Aorta (tissue), 5 donors: ENCODE data around the gene RPS15A. TPM values are rescaled to one million over a fixed set of nuclear protein-coding genes. Genes with fewer than 3 reads are reported as not detected.

ENCODE experiments used
- ATAC-seq: fragments of 200-7000 bp; cut with Tn5 transposase; one replicate; pipeline ENCODE4 v1.9.1; 2022; ENCODE audit warnings: moderate library complexity; ENCODE audit not compliant: low FRiP score
- DNase-seq, 2 donors: peaks; one replicate each; pipeline ENCODE4 v3.0.0-alpha.2; 2020
- H3K27ac ChIP-seq, 2 donors: one replicate each; pipeline ENCODE4 v1.5.1; 2013; ENCODE audit warnings: low read length in 2 of 2, mild to moderate bottlenecking in 2 of 2, moderate library complexity in 2 of 2, control low read depth in 1 of 2, inconsistent platforms in 1 of 2, low read depth in 1 of 2
- H3K27me3 ChIP-seq, 2 donors: one replicate each; pipeline ENCODE4 v1.6.1; 2013; ENCODE audit warnings: control low read depth in 1 of 2, low read length in 1 of 2, mild to moderate bottlenecking in 1 of 2, moderate library complexity in 1 of 2; ENCODE audit not compliant: insufficient read depth in 2 of 2, control insufficient read depth in 1 of 2
- H3K36me3 ChIP-seq, 2 donors: one replicate each; pipeline ENCODE4 v1.6.1; 2013; ENCODE audit warnings: control low read depth in 1 of 2, low read length in 1 of 2, mild to moderate bottlenecking in 1 of 2; ENCODE audit not compliant: insufficient read depth in 2 of 2, control insufficient read depth in 1 of 2
- H3K4me1 ChIP-seq, 2 donors: one replicate each; pipeline ENCODE4 v1.6.1; 2013; ENCODE audit warnings: low read length in 2 of 2, control low read depth in 1 of 2, mild to moderate bottlenecking in 1 of 2, moderate library complexity in 1 of 2; ENCODE audit not compliant: insufficient read depth in 2 of 2, control insufficient read depth in 1 of 2
- H3K4me3 ChIP-seq, 2 donors: one replicate each; pipeline ENCODE4 v1.5.1; 2013; ENCODE audit warnings: low read length in 2 of 2, control low read depth in 1 of 2, mild to moderate bottlenecking in 1 of 2
- H3K9me3 ChIP-seq: one replicate; pipeline ENCODE4 v1.6.1; 2013; ENCODE audit warnings: mild to moderate bottlenecking, low read length; ENCODE audit not compliant: control insufficient read depth
- WGBS, 2 donors: extraction: QIAGEN DNeasy Blood & Tissue Kit; methylation state at CpG; one replicate each; pipeline ENCODE4 v1.1.7; 2013; 5-methylcytosine and 5-hydroxymethylcytosine counted together
- intact Hi-C, 2 donors: fragments of 100-400 bp; cut with DNase I; formaldehyde crosslinking; loops; one replicate each; pipeline versions ENCODE4 v1.14.2 to v1.15.0; 2022
- polyA plus RNA-seq, 2 donors: library from polyadenylated mRNA; stranded (reverse); fragments of 200-250 nt; gene quantifications; one replicate each; pipeline ENCODE4 v1.2.3, GENCODE V29; 2013
- total RNA-seq, 2 donors: library from RNA; stranded (reverse); fragmentation: NEBNext Ultra II Directional; extraction: Animal tissue kit (Norgen Biotek cat#: 25700); gene quantifications; one replicate each; pipeline ENCODE4 v1.2.1, GENCODE V29; 2021
- donor health status: healthy with polysubstance abuse.
- donor health status: Bipolar disorder and iron deficiency.
- donor health status: DM: no; HTN: no; CAD: no.
- donor health status: DM: no; HTN: no; CAD: no.
- donor health status: DM: yes; HTN: yes; CAD: no.

Gene RPS15A
- total and polyA plus RNA-seq, 4 donors = 879 to 8,103 (median 1,966) TPM

DNA sequence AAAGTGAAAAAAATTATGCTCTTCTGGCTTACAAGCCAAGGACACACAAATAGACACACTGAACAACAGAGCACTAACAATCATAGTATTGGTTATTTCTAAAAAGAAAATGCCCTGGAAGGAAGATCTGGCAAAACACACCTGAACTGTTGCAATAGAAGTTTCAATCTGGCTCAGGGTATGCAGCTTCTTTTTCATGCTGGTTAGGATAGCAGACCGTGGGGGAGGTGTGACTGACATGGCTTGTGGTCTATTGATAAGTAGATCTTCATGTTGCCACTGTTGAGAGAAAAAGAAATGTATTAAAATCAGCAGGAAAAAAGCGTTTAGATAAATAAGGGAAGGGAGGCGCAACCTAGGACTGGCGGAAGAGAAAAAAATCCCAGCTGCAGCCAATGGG, 37.8 kb upstream of the RPS15A start:
- 90 to 93% methylated on average over 4 of the region's 4 CpGs for WGBS, 2 donors
- Histone ChIP-seq H3K9me3 (no peaks in the 10 kb centered on the region), H3K4me3 (no peak overlapping the region), H3K4me1 (peaks cover 0 to 1% of the 10 kb centered on the region in 2 donors), H3K27ac (no peak overlapping the region), H3K27me3 (no peaks in the 10 kb centered on the region), H3K36me3 (peaks cover 2 to 7% of the 10 kb centered on the region in 2 donors)
- intact Hi-C loops = no loop called here
- DNase-seq (no peak), ATAC-seq (no peak)

DNA sequence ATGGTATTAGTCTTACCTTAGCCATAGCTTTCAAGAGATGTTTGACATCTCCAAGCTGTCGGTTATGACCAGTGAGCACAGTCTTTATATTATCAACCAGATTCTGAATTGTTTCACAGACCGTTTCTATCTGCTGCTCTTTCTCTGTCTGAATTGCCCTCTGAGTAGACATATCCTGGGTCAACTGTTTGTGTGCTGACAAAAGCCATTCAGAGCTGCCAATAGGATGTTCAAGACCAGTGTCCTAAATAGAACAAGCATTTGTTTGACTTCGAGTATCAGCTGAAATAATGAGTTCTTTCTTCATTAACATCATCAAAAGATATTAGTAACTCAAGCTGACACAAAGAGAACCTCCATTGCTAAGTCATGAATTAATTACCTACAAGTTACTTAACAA, 26.2 kb upstream of the RPS15A start:
- no peak for DNase-seq
- ATAC-seq = no peak
- Histone ChIP-seq H3K36me3 (peaks cover 6 to 10% of the 10 kb centered on the region in 2 donors), H3K9me3 (no peaks in the 10 kb centered on the region), H3K27me3 (no peaks in the 10 kb centered on the region), H3K27ac (no peak overlapping the region), H3K4me1 (no peaks in the 10 kb centered on the region), H3K4me3 (no peak overlapping the region)
- WGBS, 2 donors = 84 to 89% methylated on average over 3 of the region's 3 CpGs
- intact Hi-C loops = no loop called here

DNA sequence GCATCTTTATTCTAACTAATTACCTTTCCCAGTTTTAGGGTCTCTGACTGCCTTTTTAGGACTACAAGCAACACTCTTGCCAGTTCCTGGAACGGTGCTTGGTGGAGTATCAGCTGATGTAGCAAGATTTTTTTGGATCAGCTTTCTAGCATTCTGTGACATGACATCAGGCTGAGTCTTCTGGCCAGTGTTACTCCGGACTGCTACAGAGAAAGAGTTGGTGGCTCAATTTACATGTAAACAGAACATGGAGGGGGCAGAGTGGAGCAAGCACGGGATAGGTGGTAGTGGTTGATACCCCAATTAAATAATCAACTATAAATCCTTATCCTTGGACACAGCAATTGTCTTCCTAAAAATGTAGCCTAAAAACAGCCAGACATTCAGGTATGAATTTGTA, 21.8 kb upstream of the RPS15A start:
- no peaks in the 10 kb centered on the region for H3K27me3 ChIP-seq
- WGBS, 2 donors = 76 to 80% methylated on average over 3 of the region's 3 CpGs
- no peaks in the 10 kb centered on the region for H3K4me1 ChIP-seq
- ATAC-seq (no peak), DNase-seq (no peak)
- H3K36me3 ChIP-seq = peaks cover 5 to 14% of the 10 kb centered on the region in 2 donors
- H3K4me3 ChIP-seq = no peak overlapping the region
- intact Hi-C loops = no loop called here
- H3K27ac ChIP-seq = no peak overlapping the region
- H3K9me3 ChIP-seq = no peaks in the 10 kb centered on the region

DNA sequence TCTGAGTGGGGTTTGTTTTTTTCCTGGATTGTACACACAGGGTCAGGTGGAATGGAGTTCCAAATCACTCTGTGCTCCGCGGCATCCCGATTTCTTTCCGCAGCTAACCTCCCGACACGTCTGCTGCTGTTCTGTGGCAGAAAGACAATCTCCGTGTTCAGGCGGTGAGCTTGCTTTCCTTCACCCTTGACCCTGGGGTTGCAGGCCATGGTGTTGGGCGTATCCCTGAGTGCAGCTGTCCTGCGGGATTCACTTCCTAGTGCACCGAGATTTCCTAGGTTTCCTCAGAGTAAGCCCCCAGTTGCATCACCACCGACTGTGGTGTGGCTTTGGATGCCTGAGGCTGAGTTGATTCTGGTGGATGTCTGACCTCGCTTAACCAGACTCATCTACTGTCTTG, 19.0 kb upstream of the RPS15A start:
- Histone ChIP-seq H3K27ac (no peak overlapping the region), H3K9me3 (no peaks in the 10 kb centered on the region), H3K36me3 (peaks cover 5 to 11% of the 10 kb centered on the region in 2 donors), H3K4me3 (no peak overlapping the region), H3K27me3 (no peaks in the 10 kb centered on the region), H3K4me1 (no peaks in the 10 kb centered on the region)
- 93 to 95% methylated on average over 13 of the region's 13 CpGs for WGBS, 2 donors
- no peak for DNase-seq
- intact Hi-C loops = loop anchor here in 1 of 2 donors (10.0 kb wide), 1 partner anchor 46 kb away; no protein-coding TSS in a partner anchor
- ATAC-seq = no peak

DNA sequence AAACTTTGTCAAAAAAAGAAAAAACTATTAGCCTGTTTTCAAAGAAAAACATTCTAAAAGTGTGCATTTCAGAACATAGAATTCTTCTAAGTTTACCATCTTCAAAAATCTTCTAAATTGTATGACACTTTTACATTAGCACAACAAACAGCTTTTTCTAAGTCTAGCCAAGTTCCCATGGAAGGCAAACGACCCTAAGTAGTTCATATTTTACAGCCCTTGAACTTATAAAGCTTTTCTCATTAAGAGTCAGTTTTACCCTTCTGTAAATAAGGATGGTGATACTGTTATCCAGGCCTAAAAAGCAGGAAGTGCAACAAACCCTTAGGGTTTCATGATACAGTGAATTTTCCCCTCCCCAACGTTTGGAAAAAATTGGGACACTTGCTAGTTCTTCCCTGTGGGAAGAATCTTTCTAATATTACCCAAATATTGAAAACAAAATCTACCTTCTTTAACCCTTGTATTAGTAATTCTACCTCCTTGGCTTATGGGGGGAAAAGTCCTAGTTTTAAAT, 15.2 kb upstream of the RPS15A start:
- Histone ChIP-seq H3K4me1 (peaks cover 0 to 3% of the 10 kb centered on the region in 2 donors), H3K9me3 (no peaks in the 10 kb centered on the region), H3K36me3 (peaks cover 0 to 3% of the 10 kb centered on the region in 2 donors), H3K4me3 (no peak overlapping the region), H3K27me3 (no peaks in the 10 kb centered on the region), H3K27ac (no peak overlapping the region)
- 21 to 35% methylated on average over 2 of the region's 2 CpGs for WGBS, 2 donors
- intact Hi-C loops = loop anchor here in 1 of 2 donors (10.0 kb wide), 1 partner anchor 49 kb away; no protein-coding TSS in a partner anchor
- DNase-seq = no peak
- ATAC-seq = no peak

DNA sequence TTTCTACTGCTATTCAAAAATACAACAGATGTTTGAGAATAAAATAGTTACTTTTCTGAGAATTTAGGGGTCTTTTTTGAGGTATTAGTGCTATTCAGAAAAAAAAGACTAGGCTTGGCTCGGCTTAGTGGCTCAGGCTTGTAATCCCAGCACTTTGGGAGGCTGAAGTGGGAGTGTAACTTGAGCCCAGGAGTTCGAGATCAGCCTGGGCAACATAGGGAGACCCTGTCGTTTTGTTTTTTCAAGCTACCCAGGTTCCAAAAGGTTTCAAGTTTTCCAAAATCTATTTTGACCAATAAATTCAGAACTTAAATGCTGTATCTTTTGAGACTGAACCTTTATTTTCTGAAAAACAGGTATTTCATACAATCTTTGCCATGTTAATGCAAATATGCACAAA, 14.4 kb upstream of the RPS15A start:
- Histone ChIP-seq H3K27ac (no peak overlapping the region), H3K27me3 (no peaks in the 10 kb centered on the region), H3K4me3 (no peak overlapping the region), H3K9me3 (no peaks in the 10 kb centered on the region), H3K36me3 (peaks cover 0 to 3% of the 10 kb centered on the region in 2 donors), H3K4me1 (peaks cover 0 to 7% of the 10 kb centered on the region in 2 donors)
- DNase-seq (no peak), ATAC-seq (no peak)
- intact Hi-C loops = loop anchor here in 1 of 2 donors (5.0 to 10.0 kb wide), 2 partner anchors 50 to 263 kb away; partner anchors contain the start of gene COQ7
- WGBS, 2 donors = 19 to 26% methylated on average over 3 of the region's 3 CpGs

DNA sequence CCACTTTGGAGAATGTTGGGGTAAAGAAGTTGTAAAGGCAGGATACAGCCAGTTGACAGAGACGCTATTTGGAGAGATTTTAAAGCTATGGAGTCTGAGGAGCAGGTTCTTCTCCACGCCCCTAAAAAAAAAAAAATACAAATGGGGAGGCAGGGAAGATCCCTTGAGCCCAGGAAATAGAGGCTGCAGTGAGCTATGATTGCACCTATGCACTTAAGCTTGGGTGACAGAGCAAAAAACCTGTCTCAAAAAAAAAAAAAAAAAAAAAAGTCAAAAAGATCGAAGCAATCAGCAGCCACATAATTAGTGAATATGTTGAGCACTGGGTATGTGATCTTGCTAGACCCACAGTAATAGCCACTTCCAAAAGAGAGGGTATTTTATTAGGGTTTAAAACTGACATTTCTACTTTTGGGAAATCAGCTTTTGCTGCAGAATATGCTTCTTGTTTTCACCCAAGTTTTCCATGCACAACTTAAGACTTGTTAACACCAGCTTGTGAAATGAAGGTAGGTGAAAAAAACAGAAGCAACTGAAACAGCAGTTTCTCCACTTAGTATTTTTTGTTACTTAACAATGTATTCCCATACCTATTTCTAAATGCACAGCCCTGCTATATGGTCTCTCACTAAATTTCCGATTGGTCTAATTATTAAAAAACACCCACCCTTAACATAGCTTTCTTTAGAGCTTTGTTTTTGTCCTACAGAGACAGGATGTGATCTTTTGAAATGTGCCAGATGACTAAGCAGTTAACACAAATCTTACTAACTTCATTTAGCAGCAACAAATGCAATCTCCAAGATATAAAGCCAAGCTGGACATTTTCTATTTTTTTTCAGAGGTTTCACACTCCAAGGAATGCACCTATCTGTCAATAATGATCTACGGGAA, 13.7 kb upstream of the RPS15A start:
- 48 to 49% methylated on average over 5 of the region's 5 CpGs for WGBS, 2 donors

DNA sequence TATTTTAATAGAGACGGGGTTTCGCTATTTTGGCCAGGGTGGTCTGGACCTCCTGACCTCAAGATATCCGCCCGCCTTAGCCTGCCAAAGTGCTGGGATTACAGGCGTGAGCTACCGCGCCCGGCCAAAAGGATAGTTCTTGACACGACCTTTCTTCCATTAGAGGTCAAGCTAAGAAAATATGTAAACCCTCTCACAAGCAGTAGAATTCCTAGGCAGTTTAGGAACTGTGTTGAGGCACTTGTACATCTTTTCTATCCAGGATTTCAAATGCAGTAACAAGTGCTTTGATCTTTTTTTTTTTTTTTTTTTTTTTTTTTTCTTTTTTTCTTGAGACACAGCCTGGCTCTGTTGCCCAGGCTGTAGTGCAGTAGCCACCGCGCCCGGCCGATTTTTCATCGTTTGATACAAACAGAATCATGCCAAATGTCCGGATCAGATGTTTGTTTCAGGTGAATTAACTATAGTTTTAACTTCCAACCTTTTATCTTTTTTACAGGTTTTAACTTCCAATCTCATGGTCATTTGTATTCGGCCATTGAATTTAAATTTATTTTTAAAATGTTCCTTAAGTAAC, 12.7 kb upstream of the RPS15A start:
- intact Hi-C loops = loop anchor here in 1 of 2 donors (5.0 to 10.0 kb wide), 2 partner anchors 52 to 264 kb away; partner anchors contain the start of gene COQ7
- Histone ChIP-seq H3K4me1 (peaks cover 0 to 7% of the 10 kb centered on the region in 2 donors), H3K27ac (no peak overlapping the region), H3K27me3 (no peaks in the 10 kb centered on the region), H3K9me3 (no peaks in the 10 kb centered on the region), H3K4me3 (no peak overlapping the region), H3K36me3 (no peaks in the 10 kb centered on the region)
- WGBS, 2 donors = 84 to 91% methylated on average over 16 of the region's 16 CpGs
- DNase-seq (no peak), ATAC-seq (no peak)

More for the DNA sequence above, 13.7 kb upstream of the RPS15A start:
- Histone ChIP-seq H3K36me3 (peaks cover 0 to 1% of the 10 kb centered on the region in 2 donors), H3K4me3 (no peak overlapping the region), H3K4me1 (peaks cover 0 to 7% of the 10 kb centered on the region in 2 donors), H3K27ac (no peak overlapping the region), H3K27me3 (no peaks in the 10 kb centered on the region), H3K9me3 (no peaks in the 10 kb centered on the region)
- DNase-seq = no peak
- intact Hi-C loops = loop anchor here in 1 of 2 donors (5.0 to 10.0 kb wide), 2 partner anchors 51 to 263 kb away; partner anchors contain the start of gene COQ7
- no peak for ATAC-seq
